GM06990 (cell line): Measurements from ENCODE around the gene APLN.

Source experiments
- DNase-seq: peaks from one replicate; pipeline ENCODE4 v3.0.0-alpha.2; 2011; ENCODE audit not compliant: insufficient read length; ENCODE audit errors: extremely low read depth
- H3K27me3 ChIP-seq: replicated peaks from 2 replicates; pipeline ENCODE4 v1.6.0; 2011; ENCODE audit warnings: low read length; ENCODE audit not compliant: control insufficient read depth, insufficient read depth
- H3K36me3 ChIP-seq: 2 replicates; pipeline ENCODE4 v1.5.1; 2011; ENCODE audit warnings: low read length; ENCODE audit not compliant: control insufficient read depth, insufficient read depth
- H3K4me3 ChIP-seq: replicated peaks from 2 replicates; pipeline ENCODE4 v1.5.1; 2011; ENCODE audit warnings: low read depth, mild to moderate bottlenecking, control low read depth, low read length
- CTCF ChIP-seq: IDR thresholded peaks from 2 replicates; pipeline ENCODE4 v1.5.1; 2011; ENCODE audit warnings: low read length, control low read depth, mild to moderate bottlenecking, inconsistent platforms; ENCODE audit not compliant: insufficient read depth, poor library complexity, severe bottlenecking

The APLN gene

GRCh38 chrX:129613596-129613995 lies 41.2 kb downstream of the APLN start:
- Histone ChIP-seq H3K36me3 (no peaks in the 10 kb centered on the region), H3K27me3 (no peaks in the 10 kb centered on the region), H3K4me3 (no peak overlapping the region)
- DNase-seq, result no peak
- no peak for TF ChIP-seq CTCF

- Histone ChIP-seq H3K36me3 (no peaks in the 10 kb centered on the region), H3K4me3 (no peak overlapping the region), H3K27me3 (no peaks in the 10 kb centered on the region)
- no peak for TF ChIP-seq CTCF
- DNase-seq, result no peak
Measured at GRCh38 chrX:129612396-129612795, 42.4 kb downstream of the APLN start.

- H3K36me3 ChIP-seq, result no peaks in the 10 kb centered on the region
- TF ChIP-seq CTCF, result peak; percentile 11
- no peaks in the 10 kb centered on the region for H3K27me3 ChIP-seq
- DNase-seq, result no peak
- no peak overlapping the region for H3K4me3 ChIP-seq
Measured at GRCh38 chrX:129609395-129609794, 45.4 kb downstream of the APLN start.

- TF ChIP-seq CTCF, result no peak
- H3K4me3 ChIP-seq, result no peak overlapping the region
- no peaks in the 10 kb centered on the region for H3K36me3 ChIP-seq
- no peak for DNase-seq
- H3K27me3 ChIP-seq, result no peaks in the 10 kb centered on the region
Measured at GRCh38 chrX:129608496-129608895, 46.3 kb downstream of the APLN start.

GRCh38 chrX:129606918-129607317 lies 47.8 kb downstream of the APLN start:
- TF ChIP-seq CTCF, result peak; percentile 75
- Histone ChIP-seq H3K36me3 (no peaks in the 10 kb centered on the region), H3K4me3 (no peak overlapping the region), H3K27me3 (no peaks in the 10 kb centered on the region)
- no peak for DNase-seq

- H3K36me3 ChIP-seq, result no peaks in the 10 kb centered on the region
- DNase-seq, result no peak
- H3K4me3 ChIP-seq, result no peak overlapping the region
- peak; percentile 79 for TF ChIP-seq CTCF
- no peaks in the 10 kb centered on the region for H3K27me3 ChIP-seq
Measured at GRCh38 chrX:129600981-129601424, 53.8 kb downstream of the APLN start.
